ENCODE measurements around the gene WDR72. TPM values are rescaled to one million over a fixed set of nuclear protein-coding genes. Genes with fewer than 3 reads are reported as not detected.

WDR72 gene
- total RNA-seq, 1 experiment from 2014 or later: not detected

DNA sequence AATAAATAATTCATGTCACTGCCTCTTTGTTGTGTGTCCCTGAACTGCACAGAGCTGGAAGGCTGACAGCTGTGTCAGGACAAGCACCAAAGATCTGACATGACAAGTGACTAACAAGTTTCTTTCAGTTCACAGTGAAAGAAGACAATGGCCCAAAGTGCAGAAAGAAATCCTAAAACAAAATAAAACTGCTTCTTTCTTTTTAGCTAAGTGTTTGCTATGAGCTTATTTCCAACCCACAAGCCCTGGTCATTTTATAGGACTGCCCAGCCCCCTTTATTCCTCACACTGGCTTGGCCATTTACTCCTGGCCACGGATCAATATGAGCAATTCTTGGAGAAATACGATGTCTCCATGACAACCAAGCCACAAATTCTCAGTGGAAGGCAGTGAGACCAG lies 238.5 kb downstream of the WDR72 start:
- DNase-seq (ENCODE audit: unreplicated experiment): no peak
- intact Hi-C loops (cut with micrococcal nuclease): no loop called here
- H3K36me3 Mint-ChIP-seq (ENCODE audit: insufficient read depth, unreplicated experiment): no peaks in the 10 kb centered on the region
- no peaks in the 10 kb centered on the region for H3K4me1 Mint-ChIP-seq (ENCODE audit: insufficient read depth, unreplicated experiment)
- BruUV-seq (replicated peaks): no TSS peak
- POLR2A ChIA-PET: no interaction called here
- H3K27ac Mint-ChIP-seq (ENCODE audit: low read depth, unreplicated experiment): no peak overlapping the region
- H3K4me3 Mint-ChIP-seq (ENCODE audit: unreplicated experiment): no peak overlapping the region
- CTCF ChIA-PET: interaction anchor here (0.5 kb wide), 1 partner anchor 1268 kb away, joined by 3 read pairs; no protein-coding TSS in a partner anchor
- no peaks in the 10 kb centered on the region for H3K27me3 Mint-ChIP-seq (ENCODE audit: insufficient read depth, unreplicated experiment)
- no peak for TF ChIP-seq CTCF (IDR thresholded peaks at IDR 0.05; ENCODE audit: unreplicated experiment)
- H3K9me3 Mint-ChIP-seq (ENCODE audit: unreplicated experiment): peaks cover 7% of the 10 kb centered on the region

DNA sequence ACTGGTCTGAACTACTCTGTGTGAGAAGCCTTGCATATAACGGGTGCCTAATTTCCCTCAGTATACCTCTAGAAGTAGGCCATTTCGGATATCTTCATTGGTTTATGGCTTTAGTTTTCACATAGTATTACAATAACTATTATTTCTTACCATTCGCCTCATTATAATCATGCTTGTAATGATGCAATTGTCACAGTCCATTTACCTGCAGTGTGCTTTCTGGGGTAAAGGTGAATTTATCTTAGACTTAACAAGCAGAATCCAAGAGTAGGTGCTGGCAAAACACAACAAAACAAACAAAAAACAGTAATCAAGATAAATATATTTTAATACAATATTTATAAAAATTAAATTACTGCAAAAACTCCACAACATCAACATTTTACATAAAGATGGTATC lies 246.0 kb downstream of the WDR72 start:
- Mint-ChIP-seq H3K4me1 (ENCODE audit: insufficient read depth, unreplicated experiment) (no peaks in the 10 kb centered on the region), H3K4me3 (ENCODE audit: unreplicated experiment) (no peak overlapping the region), H3K9me3 (ENCODE audit: unreplicated experiment) (peaks cover 18% of the 10 kb centered on the region), H3K27ac (ENCODE audit: low read depth, unreplicated experiment) (no peak overlapping the region), H3K36me3 (ENCODE audit: insufficient read depth, unreplicated experiment) (no peaks in the 10 kb centered on the region), H3K27me3 (ENCODE audit: insufficient read depth, unreplicated experiment) (peaks cover 8% of the 10 kb centered on the region)
- ChIA-PET POLR2A (no interaction called here), CTCF (no interaction called here)
- intact Hi-C loops (cut with micrococcal nuclease): no loop called here
- DNase-seq (ENCODE audit: unreplicated experiment): no peak
- BruUV-seq (replicated peaks): no TSS peak
- TF ChIP-seq CTCF (IDR thresholded peaks at IDR 0.05; ENCODE audit: unreplicated experiment): no peak

- TF ChIP-seq CTCF (IDR thresholded peaks at IDR 0.05; ENCODE audit: unreplicated experiment): no peak
- ChIA-PET POLR2A (no interaction called here), CTCF (no interaction called here)
- no peaks in the 10 kb centered on the region for H3K36me3 Mint-ChIP-seq (ENCODE audit: insufficient read depth, unreplicated experiment)
- BruUV-seq (replicated peaks): no TSS peak
- intact Hi-C loops (cut with micrococcal nuclease): no loop called here
- H3K9me3 Mint-ChIP-seq (ENCODE audit: unreplicated experiment): peaks cover 17% of the 10 kb centered on the region
- no peaks in the 10 kb centered on the region for H3K4me1 Mint-ChIP-seq (ENCODE audit: insufficient read depth, unreplicated experiment)
- H3K27ac Mint-ChIP-seq (ENCODE audit: low read depth, unreplicated experiment): no peak overlapping the region
- no peak overlapping the region for H3K4me3 Mint-ChIP-seq (ENCODE audit: unreplicated experiment)
- peaks cover 8% of the 10 kb centered on the region for H3K27me3 Mint-ChIP-seq (ENCODE audit: insufficient read depth, unreplicated experiment)
- DNase-seq (ENCODE audit: unreplicated experiment): no peak
Observed at GRCh38 chr15:53512029-53512428, 247.4 kb downstream of the WDR72 start.

GRCh38 chr15:53511175-53511574 lies 248.3 kb downstream of the WDR72 start:
- ChIA-PET CTCF (no interaction called here), POLR2A (no interaction called here)
- Mint-ChIP-seq H3K27ac (ENCODE audit: low read depth, unreplicated experiment) (no peak overlapping the region), H3K27me3 (ENCODE audit: insufficient read depth, unreplicated experiment) (peaks cover 8% of the 10 kb centered on the region), H3K4me1 (ENCODE audit: insufficient read depth, unreplicated experiment) (no peaks in the 10 kb centered on the region), H3K9me3 (ENCODE audit: unreplicated experiment) (peaks cover 17% of the 10 kb centered on the region), H3K4me3 (ENCODE audit: unreplicated experiment) (no peak overlapping the region), H3K36me3 (ENCODE audit: insufficient read depth, unreplicated experiment) (no peaks in the 10 kb centered on the region)
- intact Hi-C loops (cut with micrococcal nuclease): no loop called here
- BruUV-seq (replicated peaks): no TSS peak
- no peak for TF ChIP-seq CTCF (IDR thresholded peaks at IDR 0.05; ENCODE audit: unreplicated experiment)
- DNase-seq (ENCODE audit: unreplicated experiment): no peak

All from MCF 10A (cell line).